SK-N-SH (cell line): Measurements from ENCODE around the gene TXLNA. TPM values are rescaled to one million over a fixed set of nuclear protein-coding genes. Genes with fewer than 3 reads are reported as not detected.

Source experiments
- CTCF ChIA-PET: fragments of 300-600, 350-600 bp; formaldehyde crosslinking; extraction: SDS; loops from one replicate; lab custom pipeline; 2021; lab: Yijun Ruan, JAX
- POLR2A ChIA-PET: fragments of 350-600 bp; sonication (Branson Sonifier 250); formaldehyde crosslinking; extraction: SDS; loops from one replicate; lab custom pipeline; 2020; ENCODE audit warnings: antibody characterized with exemption, inconsistent platforms; lab: Yijun Ruan, JAX
- DNase-seq: peaks from one replicate; pipeline ENCODE4 v3.0.0; 2012
- H2AFZ ChIP-seq: fragments of 200-600 bp; sonication (generic); 2 replicates; pipeline ENCODE4 v1.8.1; 2016; ENCODE audit warnings: antibody characterized with exemption, mild to moderate bottlenecking, low read depth
- H3F3A ChIP-seq: fragments of 200-600 bp; sonication (generic); replicated peaks from 2 replicates; pipeline ENCODE3; 2016; ENCODE audit warnings: antibody characterized with exemption, mild to moderate bottlenecking; ENCODE audit not compliant: insufficient read depth
- H3K27ac ChIP-seq, 2 experiments: fragments of 200-500 bp in 1 of 2; fragments of 200-600 bp in 1 of 2; sonication (Bioruptor generic) in 1 of 2; sonication (generic), shearing (Covaris generic) in 1 of 2; 2 replicates each; pipeline versions ENCODE4 v1.5.1 to v1.6.1; 2014 to 2016; ENCODE audit warnings: low read depth in 2 of 2, inconsistent platforms in 1 of 2, low read length in 1 of 2, mild to moderate bottlenecking in 1 of 2, mixed read lengths in 1 of 2
- H3K27me3 ChIP-seq: fragments of 200-600 bp; sonication (generic), shearing (Covaris generic); 2 replicates; pipeline ENCODE4 v1.6.1; 2016; ENCODE audit warnings: mixed run types; ENCODE audit not compliant: insufficient read depth
- H3K36me3 ChIP-seq, 2 experiments: fragments of 200-500 bp in 1 of 2; fragments of 200-600 bp in 1 of 2; sonication (Bioruptor generic) in 1 of 2; sonication (generic) in 1 of 2; replicated peaks in 1 of 2; 2 replicates each; pipeline versions ENCODE3 to v1.5.1; 2014 to 2016; ENCODE audit warnings: low read length in 1 of 2, mild to moderate bottlenecking in 1 of 2; ENCODE audit not compliant: insufficient read depth in 2 of 2, control insufficient read depth in 1 of 2
- H3K4me1 ChIP-seq, 2 experiments: fragments of 200-500 bp in 1 of 2; fragments of 200-600 bp in 1 of 2; sonication (Bioruptor generic) in 1 of 2; sonication (generic), shearing (Covaris generic) in 1 of 2; 2 replicates each; pipeline versions ENCODE4 v1.5.1 to v1.6.1; 2014 to 2016; ENCODE audit warnings: low read depth in 1 of 2, low read length in 1 of 2, mixed run types in 1 of 2; ENCODE audit not compliant: insufficient read depth in 2 of 2, control insufficient read depth in 1 of 2
- H3K4me2 ChIP-seq: fragments of 200-600 bp; sonication (generic), shearing (Covaris generic); 2 replicates; pipeline ENCODE4 v1.6.1; 2017; ENCODE audit warnings: mixed run types
- H3K4me3 ChIP-seq, 2 experiments: fragments of 200-500 bp in 1 of 2; fragments of 200-600 bp in 1 of 2; sonication (Bioruptor generic) in 1 of 2; sonication (generic), shearing (Covaris generic) in 1 of 2; 2 replicates each; pipeline versions ENCODE4 v1.5.1 to v1.8.1; 2014 to 2016; ENCODE audit warnings: low read depth in 2 of 2, inconsistent platforms in 1 of 2, low read length in 1 of 2, mild to moderate bottlenecking in 1 of 2, mixed read lengths in 1 of 2, moderate library complexity in 1 of 2
- H3K79me2 ChIP-seq: fragments of 200-600 bp; sonication (generic); 2 replicates; pipeline ENCODE4 v1.8.1; 2017; ENCODE audit warnings: mild to moderate bottlenecking; ENCODE audit not compliant: insufficient read depth
- H3K9ac ChIP-seq: fragments of 200-600 bp; sonication (generic); 2 replicates; pipeline ENCODE4 v1.6.1; 2017; ENCODE audit warnings: mixed run types
- H3K9me2 ChIP-seq: fragments of 200-600 bp; sonication (generic); 2 replicates; pipeline ENCODE4 v1.6.1; 2017; ENCODE audit warnings: mixed run types
- H3K9me3 ChIP-seq: fragments of 200-600 bp; sonication (generic); 2 replicates; pipeline ENCODE4 v1.6.1; 2017; ENCODE audit warnings: mixed run types, mild to moderate bottlenecking, moderate library complexity
- H4K20me1 ChIP-seq: fragments of 200-600 bp; sonication (generic); 2 replicates; pipeline ENCODE4 v1.6.1; 2017; ENCODE audit warnings: mild to moderate bottlenecking, mixed run types; ENCODE audit not compliant: insufficient read depth
- CHD2 ChIP-seq: fragments of 150-350 bp; IDR thresholded peaks from 2 replicates; pipeline ENCODE4 v1.6.1; 2018; ENCODE audit warnings: low read length; ENCODE audit not compliant: partially characterized antibody
- CTCF ChIP-seq: fragments of 200-600 bp; sonication (generic); IDR thresholded peaks from 2 replicates; pipeline ENCODE4 v1.6.1; 2017; ENCODE audit warnings: antibody characterized with exemption, mild to moderate bottlenecking, moderate library complexity
- ELF1 ChIP-seq: IDR thresholded peaks from 2 replicates; pipeline ENCODE4 v1.4.0; 2012
- GATA2 ChIP-seq: sonication (generic); formaldehyde crosslinking; IDR thresholded peaks from 2 replicates; pipeline ENCODE4 v1.5.0; 2020; ENCODE audit warnings: mild to moderate bottlenecking, missing genetic modification reagents
- JUND ChIP-seq: IDR thresholded peaks from 2 replicates; pipeline ENCODE4 v1.4.0; 2012
- MAX ChIP-seq: IDR thresholded peaks from 2 replicates; pipeline ENCODE4 v1.4.0; 2012; ENCODE audit warnings: low read depth
- MEF2A ChIP-seq: IDR thresholded peaks from 2 replicates; pipeline ENCODE4 v1.4.0; 2012; ENCODE audit warnings: low read depth, borderline replicate concordance
- PBX3 ChIP-seq: IDR thresholded peaks from 2 replicates; pipeline ENCODE4; 2012
- POLR2AphosphoS5 ChIP-seq: IDR thresholded peaks from 2 replicates; pipeline ENCODE4 v1.6.1; 2012; ENCODE audit warnings: low read depth, low read length
- RAD21 ChIP-seq: IDR thresholded peaks from 2 replicates; pipeline ENCODE4 v1.6.1; 2012; ENCODE audit warnings: mild to moderate bottlenecking, low read length
- REST ChIP-seq: IDR thresholded peaks from 2 replicates; pipeline ENCODE4 v1.6.1; 2012; ENCODE audit warnings: mild to moderate bottlenecking, low read depth, low read length, moderate library complexity
- SMC3 ChIP-seq: IDR thresholded peaks from 2 replicates; pipeline ENCODE4 v1.6.1; 2012; ENCODE audit warnings: low read depth, low read length, improper control_type of control experiment
- TCF12 ChIP-seq: IDR thresholded peaks from 2 replicates; pipeline ENCODE4 v1.4.0; 2012
- USF2 ChIP-seq: fragments of 150-350 bp; IDR thresholded peaks from 2 replicates; pipeline ENCODE4 v1.6.1; 2017; ENCODE audit warnings: antibody characterized with exemption, low read length, low read depth, borderline replicate concordance
- ZBTB33 ChIP-seq: IDR thresholded peaks from 2 replicates; pipeline ENCODE4 v1.4.0; 2012; ENCODE audit warnings: low read depth, borderline replicate concordance
- WGBS: methylation state at CpG from one replicate; pipeline ENCODE4 v1.1.6; 2017; ENCODE audit warnings: low lambda C conversion rate; 5-methylcytosine and 5-hydroxymethylcytosine counted together
- polyA plus RNA-seq, 3 experiments: library from polyadenylated mRNA; depleted of rRNA; stranded (reverse); fragments of >200 nt; gene quantifications; 2 replicates each; pipeline ENCODE4 v1.2.3, GENCODE V29; 2012

Gene TXLNA
- polyA plus RNA-seq, 1 of the 3 experiments (the other 2 are of a cell fraction) = 26.4 TPM

GRCh38 chr1:32228771-32229170 is 49.3 kb downstream of the TXLNA start:
- DNase-seq = no peak
- CTCF ChIA-PET = interaction anchor here (0.8 to 2.6 kb wide), 2 partner anchors 12 to 19 kb away, joined by 3 to 11 read pairs; no protein-coding TSS in a partner anchor
- Histone ChIP-seq H3K9ac (no peak overlapping the region), H4K20me1 (no peaks in the 10 kb centered on the region), H2AFZ (no peak overlapping the region)
- TF ChIP-seq ZBTB33 (no peak), PBX3 (no peak), MAX (no peak), GATA2 (CRISPR knock-in tag) (no peak), POLR2AphosphoS5 (no peak), RAD21 (no peak), REST (no peak), USF2 (no peak), CTCF (no peak), TCF12 (no peak), JUND (no peak), ELF1 (no peak), MEF2A (no peak), CHD2 (no peak), SMC3 (no peak)
- TF ChIP-seq, all 33 proteins: peak for 0
- no peak overlapping the region for H3K27ac ChIP-seq
- H3K36me3 ChIP-seq = peaks cover 48 to 65% of the 10 kb centered on the region in 2 experiments
- POLR2A ChIA-PET = interaction anchor here (2.1 kb wide), 1 partner anchor 11 kb away, joined by 5 read pairs; no protein-coding TSS in a partner anchor
- H3K79me2 ChIP-seq = peaks cover 18% of the 10 kb centered on the region
- no peaks in the 10 kb centered on the region for H3K27me3 ChIP-seq
- H3K9me3 ChIP-seq = no peaks in the 10 kb centered on the region
- H3K4me2 ChIP-seq = no peak overlapping the region
- 100% methylated on average over 3 of the region's 3 CpGs for WGBS
- no peaks in the 10 kb centered on the region for H3K9me2 ChIP-seq
- H3K4me1 ChIP-seq = peaks cover under 1 to 3% of the 10 kb centered on the region in 2 experiments; a peak in 3 of 4 replicates
- peaks cover 7% of the 10 kb centered on the region for H3F3A ChIP-seq
- H3K4me3 ChIP-seq = no peak overlapping the region
